Measurements from ENCODE around the gene MYL11. TPM values are rescaled to one million over a fixed set of nuclear protein-coding genes. Genes with fewer than 3 reads are reported as not detected.

The MYL11 gene
- total RNA-seq, 4 donors from 2014 or later = not detected

- no peak overlapping the region for H3K4me3 ChIP-seq
- DNase-seq = no peak
- H3K27me3 ChIP-seq = no peaks in the 10 kb centered on the region
- TF ChIP-seq POLR2A (IDR thresholded peaks at IDR 0.05) (no peak), CTCF (IDR thresholded peaks at IDR 0.05) (no peak)
- H3K9me3 ChIP-seq = no peaks in the 10 kb centered on the region
- H3K4me1 ChIP-seq = peaks cover 2 to 44% (median 12%) of the 10 kb centered on the region in 4 donors
- H3K27ac ChIP-seq = peak overlapping the region in 2 of 4 donors; percentile 75 to 86
- H3K36me3 ChIP-seq = peaks cover 0 to 15% (median 0%) of the 10 kb centered on the region in 3 donors
Observed at GRCh38 chr16:30398661-30399434, 24.2 kb downstream of the MYL11 start.

- Histone ChIP-seq H3K27me3 (no peaks in the 10 kb centered on the region), H3K9me3 (no peaks in the 10 kb centered on the region), H3K36me3 (peaks cover 0 to 15% (median 0%) of the 10 kb centered on the region in 3 donors), H3K27ac (peak overlapping the region in 3 of 4 donors; percentile 61 to 86 (median 75)), H3K4me3 (peak overlapping the region; percentile 51 to 84 (median 63)), H3K4me1 (peaks cover 2 to 38% (median 12%) of the 10 kb centered on the region in 4 donors)
- no peak for DNase-seq
- TF ChIP-seq POLR2A (IDR thresholded peaks at IDR 0.05) (no peak), CTCF (IDR thresholded peaks at IDR 0.05) (no peak)
Observed at GRCh38 chr16:30399435-30400186, 25.0 kb downstream of the MYL11 start.

- Histone ChIP-seq H3K36me3 (peaks cover 0 to 15% (median 0%) of the 10 kb centered on the region in 3 donors), H3K9me3 (no peaks in the 10 kb centered on the region), H3K4me3 (no peak overlapping the region), H3K4me1 (peaks cover 0 to 24% (median 4%) of the 10 kb centered on the region in 4 donors), H3K27ac (no peak overlapping the region), H3K27me3 (no peaks in the 10 kb centered on the region)
- DNase-seq = no peak
- TF ChIP-seq CTCF (IDR thresholded peaks at IDR 0.05) (no peak), POLR2A (IDR thresholded peaks at IDR 0.05) (no peak)
Observed at GRCh38 chr16:30401768-30402425, 27.3 kb downstream of the MYL11 start.

GRCh38 chr16:30406795-30407101, 32.1 kb downstream of the MYL11 start:
- Histone ChIP-seq H3K9me3 (no peaks in the 10 kb centered on the region), H3K4me3 (peak overlapping the region; percentile 68 to 78 (median 73)), H3K27me3 (no peaks in the 10 kb centered on the region), H3K4me1 (peaks cover 0 to 23% (median 7%) of the 10 kb centered on the region in 4 donors), H3K36me3 (no peaks in the 10 kb centered on the region), H3K27ac (peak overlapping the region; percentile 72 to 88 (median 85))
- no peak for TF ChIP-seq CTCF (IDR thresholded peaks at IDR 0.05)
- no peak for TF ChIP-seq POLR2A (IDR thresholded peaks at IDR 0.05)
- no peak for DNase-seq

- H3K27ac ChIP-seq = peak within 1 kb of the TSS; percentile 72 to 88 (median 85)
- peaks cover 0 to 20% (median 7%) of the 10 kb centered on the region in 4 donors for H3K4me1 ChIP-seq
- peak; percentile 97 to 98 (median 97) for DNase-seq
- H3K36me3 ChIP-seq = no peaks in the 10 kb centered on the region
- H3K27me3 ChIP-seq = no peaks in the 10 kb centered on the region
- peak; percentile 38 to 50 for TF ChIP-seq POLR2A (IDR thresholded peaks at IDR 0.05)
- peak in 3 of 6 experiments; percentile 13 to 21 (median 19) for TF ChIP-seq CTCF (IDR thresholded peaks at IDR 0.05)
- H3K4me3 ChIP-seq = peak within 1 kb of the TSS; percentile 68 to 78 (median 73)
- no peaks in the 10 kb centered on the region for H3K9me3 ChIP-seq
Observed at GRCh38 chr16:30407102-30407803, 32.7 kb downstream of the MYL11 start, which contains the start of gene ZNF771. ZNF771 (plus strand) TSS chr16:30407606; CDS start chr16:30408054, 448 bp downstream.

Measured in Peyer's patch (tissue), 4 donors.